Astrocyte (in vitro differentiated cells and primary cell): Measurements from ENCODE around the gene ARVCF.

Source experiments
- EZH2 ChIP-seq: IDR thresholded peaks from 2 replicates; pipeline ENCODE4 v1.6.1; 2012; ENCODE audit warnings: mild to moderate bottlenecking, low read length, inconsistent platforms; ENCODE audit not compliant: insufficient read depth
- TF ChIP-seq, protein P1 (sequence below): IDR thresholded peaks from 2 replicates; pipeline ENCODE4 v1.5.1; 2011; ENCODE audit warnings: low read depth, mild to moderate bottlenecking, inconsistent platforms, low read length, moderate library complexity; ENCODE audit not compliant: insufficient read depth

DNA sequence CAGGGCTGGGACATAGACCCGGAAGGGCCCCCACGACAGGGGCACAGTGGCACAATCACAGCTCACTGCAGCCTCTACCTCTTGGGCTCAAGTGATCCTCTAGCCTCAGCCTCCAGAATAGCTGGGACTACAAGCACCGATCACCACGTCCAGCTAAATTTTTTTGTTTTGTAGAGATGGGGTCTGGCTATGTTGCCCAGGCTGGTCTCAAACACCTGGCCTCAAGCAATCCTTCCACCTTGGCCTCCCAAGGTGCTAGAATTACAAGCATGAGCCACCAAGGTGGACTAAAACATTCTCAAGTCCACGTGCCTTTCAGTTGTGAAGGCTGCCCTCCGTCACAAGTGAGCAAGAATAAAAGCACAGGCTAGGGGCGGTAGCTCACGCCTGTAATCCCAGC lies 85.1 kb downstream of the ARVCF start:
- TF ChIP-seq, protein P1, sequence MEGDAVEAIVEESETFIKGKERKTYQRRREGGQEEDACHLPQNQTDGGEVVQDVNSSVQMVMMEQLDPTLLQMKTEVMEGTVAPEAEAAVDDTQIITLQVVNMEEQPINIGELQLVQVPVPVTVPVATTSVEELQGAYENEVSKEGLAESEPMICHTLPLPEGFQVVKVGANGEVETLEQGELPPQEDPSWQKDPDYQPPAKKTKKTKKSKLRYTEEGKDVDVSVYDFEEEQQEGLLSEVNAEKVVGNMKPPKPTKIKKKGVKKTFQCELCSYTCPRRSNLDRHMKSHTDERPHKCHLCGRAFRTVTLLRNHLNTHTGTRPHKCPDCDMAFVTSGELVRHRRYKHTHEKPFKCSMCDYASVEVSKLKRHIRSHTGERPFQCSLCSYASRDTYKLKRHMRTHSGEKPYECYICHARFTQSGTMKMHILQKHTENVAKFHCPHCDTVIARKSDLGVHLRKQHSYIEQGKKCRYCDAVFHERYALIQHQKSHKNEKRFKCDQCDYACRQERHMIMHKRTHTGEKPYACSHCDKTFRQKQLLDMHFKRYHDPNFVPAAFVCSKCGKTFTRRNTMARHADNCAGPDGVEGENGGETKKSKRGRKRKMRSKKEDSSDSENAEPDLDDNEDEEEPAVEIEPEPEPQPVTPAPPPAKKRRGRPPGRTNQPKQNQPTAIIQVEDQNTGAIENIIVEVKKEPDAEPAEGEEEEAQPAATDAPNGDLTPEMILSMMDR, result no peak
- TF ChIP-seq EZH2, result no peak
